ENCODE data around the gene RUNX3.

DNA sequence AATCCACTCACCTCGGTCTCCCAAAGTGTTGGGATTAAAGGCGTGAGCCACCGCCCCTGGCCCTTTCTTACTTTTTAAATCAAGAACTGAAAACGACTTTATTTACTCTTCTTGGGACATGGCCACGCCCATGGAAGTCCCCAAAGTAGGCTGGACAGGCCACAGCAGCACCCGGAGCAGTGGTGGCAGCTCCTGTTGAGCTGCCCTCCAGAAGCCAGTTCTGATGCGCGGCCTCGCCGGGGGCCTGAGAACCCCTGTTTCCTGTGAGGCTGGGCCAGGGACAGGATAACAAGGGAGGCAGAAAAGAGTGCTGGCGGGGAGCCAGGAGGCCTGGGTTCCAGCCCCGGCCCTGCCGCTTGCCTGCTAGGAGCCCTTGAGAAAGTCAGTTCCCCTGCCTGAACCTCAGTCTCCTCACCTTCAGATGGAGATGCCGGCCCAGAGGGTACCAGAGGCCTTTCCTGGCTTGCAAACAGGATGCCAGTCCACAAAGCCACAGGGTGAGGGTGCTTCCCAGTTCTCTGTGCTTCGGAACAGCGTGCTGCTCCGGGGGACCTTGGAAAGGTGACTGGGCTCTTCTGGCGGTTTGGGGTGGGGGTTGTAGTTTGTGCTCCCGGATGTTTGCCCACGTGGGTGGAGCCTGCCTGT, 59.4 kb downstream of the RUNX3 start:
- TF ChIP-seq ZNF121 (CRISPR knock-in tag; IDR thresholded peaks at IDR 0.05) (no peak), SOX15 (CRISPR knock-in tag; IDR thresholded peaks at IDR 0.05) (no peak), FOXJ3 (CRISPR knock-in tag; IDR thresholded peaks at IDR 0.05; ENCODE audit: borderline replicate concordance) (no peak), JUN (CRISPR knock-in tag; IDR thresholded peaks at IDR 0.05) (no peak)
- TF ChIP-seq, protein P1, sequence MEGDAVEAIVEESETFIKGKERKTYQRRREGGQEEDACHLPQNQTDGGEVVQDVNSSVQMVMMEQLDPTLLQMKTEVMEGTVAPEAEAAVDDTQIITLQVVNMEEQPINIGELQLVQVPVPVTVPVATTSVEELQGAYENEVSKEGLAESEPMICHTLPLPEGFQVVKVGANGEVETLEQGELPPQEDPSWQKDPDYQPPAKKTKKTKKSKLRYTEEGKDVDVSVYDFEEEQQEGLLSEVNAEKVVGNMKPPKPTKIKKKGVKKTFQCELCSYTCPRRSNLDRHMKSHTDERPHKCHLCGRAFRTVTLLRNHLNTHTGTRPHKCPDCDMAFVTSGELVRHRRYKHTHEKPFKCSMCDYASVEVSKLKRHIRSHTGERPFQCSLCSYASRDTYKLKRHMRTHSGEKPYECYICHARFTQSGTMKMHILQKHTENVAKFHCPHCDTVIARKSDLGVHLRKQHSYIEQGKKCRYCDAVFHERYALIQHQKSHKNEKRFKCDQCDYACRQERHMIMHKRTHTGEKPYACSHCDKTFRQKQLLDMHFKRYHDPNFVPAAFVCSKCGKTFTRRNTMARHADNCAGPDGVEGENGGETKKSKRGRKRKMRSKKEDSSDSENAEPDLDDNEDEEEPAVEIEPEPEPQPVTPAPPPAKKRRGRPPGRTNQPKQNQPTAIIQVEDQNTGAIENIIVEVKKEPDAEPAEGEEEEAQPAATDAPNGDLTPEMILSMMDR (IDR thresholded peaks at IDR 0.05): no peak
- TF ChIP-seq, protein P2, sequence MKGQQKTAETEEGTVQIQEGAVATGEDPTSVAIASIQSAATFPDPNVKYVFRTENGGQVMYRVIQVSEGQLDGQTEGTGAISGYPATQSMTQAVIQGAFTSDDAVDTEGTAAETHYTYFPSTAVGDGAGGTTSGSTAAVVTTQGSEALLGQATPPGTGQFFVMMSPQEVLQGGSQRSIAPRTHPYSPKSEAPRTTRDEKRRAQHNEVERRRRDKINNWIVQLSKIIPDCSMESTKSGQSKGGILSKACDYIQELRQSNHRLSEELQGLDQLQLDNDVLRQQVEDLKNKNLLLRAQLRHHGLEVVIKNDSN (CRISPR knock-in tag; IDR thresholded peaks at IDR 0.05): no peak
- TF ChIP-seq, protein P3, sequence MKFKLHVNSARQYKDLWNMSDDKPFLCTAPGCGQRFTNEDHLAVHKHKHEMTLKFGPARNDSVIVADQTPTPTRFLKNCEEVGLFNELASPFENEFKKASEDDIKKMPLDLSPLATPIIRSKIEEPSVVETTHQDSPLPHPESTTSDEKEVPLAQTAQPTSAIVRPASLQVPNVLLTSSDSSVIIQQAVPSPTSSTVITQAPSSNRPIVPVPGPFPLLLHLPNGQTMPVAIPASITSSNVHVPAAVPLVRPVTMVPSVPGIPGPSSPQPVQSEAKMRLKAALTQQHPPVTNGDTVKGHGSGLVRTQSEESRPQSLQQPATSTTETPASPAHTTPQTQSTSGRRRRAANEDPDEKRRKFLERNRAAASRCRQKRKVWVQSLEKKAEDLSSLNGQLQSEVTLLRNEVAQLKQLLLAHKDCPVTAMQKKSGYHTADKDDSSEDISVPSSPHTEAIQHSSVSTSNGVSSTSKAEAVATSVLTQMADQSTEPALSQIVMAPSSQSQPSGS (CRISPR knock-in tag; IDR thresholded peaks at IDR 0.05; ENCODE audit: borderline replicate concordance, low read depth): no peak

Measured in WTC11 (cell line).